Stimulated activated CD4-positive, alpha-beta T cell treated with anti-CD3 and anti-CD28 coated beads, Interleukin-4, amount 100 ng/mL, for 1 hour (primary cell): Measurements from ENCODE around the gene KCNAB1.
A peak's percentile ranks its signal among the peaks of the same experiment; 100 is the strongest.
"Not testable (repeated sequence)": the region's sequence is repeated elsewhere in the genome, so short reads cannot be mapped to it uniquely, and the experiment has no call there.

ENCODE experiments used
- DNase-seq: peaks from one replicate; pipeline ENCODE4 v3.0.0-alpha.2; 2020

KCNAB1 gene

GRCh38 chr3:156553705-156554356, 433.5 kb downstream of the KCNAB1 start:
- no peak for DNase-seq

GRCh38 chr3:156554515-156554841, 434.1 kb downstream of the KCNAB1 start:
- DNase-seq: no peak

- peak; percentile 99 for DNase-seq
Observed at GRCh38 chr3:156554842-156555687, 434.7 kb downstream of the KCNAB1 start, which contains the start of gene SSR3. TSS of gene SSR3 (minus strand) at chr3:156555117. CDS start at chr3:156555089, 28 bp downstream.

GRCh38 chr3:156558389-156558788, 438.0 kb downstream of the KCNAB1 start:
- no peak for DNase-seq

- DNase-seq: no peak
Observed at GRCh38 chr3:156559321-156559720, 438.9 kb downstream of the KCNAB1 start.

GRCh38 chr3:156561533-156561932, 441.2 kb downstream of the KCNAB1 start:
- no peak for DNase-seq

GRCh38 chr3:156562486-156562885, 442.1 kb downstream of the KCNAB1 start:
- not testable (repeated sequence) for DNase-seq

GRCh38 chr3:156563900-156564682, 443.7 kb downstream of the KCNAB1 start:
- no peak for DNase-seq

GRCh38 chr3:156569016-156569415, 448.6 kb downstream of the KCNAB1 start:
- DNase-seq: not testable (repeated sequence)

- not testable (repeated sequence) for DNase-seq
Observed at GRCh38 chr3:156569881-156570280, 449.5 kb downstream of the KCNAB1 start.

GRCh38 chr3:156575641-156576040, 455.3 kb downstream of the KCNAB1 start:
- no peak for DNase-seq

GRCh38 chr3:156576051-156576450, 455.7 kb downstream of the KCNAB1 start:
- no peak for DNase-seq

- no peak for DNase-seq
Observed at GRCh38 chr3:156576651-156577348, 456.4 kb downstream of the KCNAB1 start.

- DNase-seq: no peak
Observed at GRCh38 chr3:156577736-156578135, 457.4 kb downstream of the KCNAB1 start.

GRCh38 chr3:156579427-156579851, 459.1 kb downstream of the KCNAB1 start:
- DNase-seq: no peak

- DNase-seq: no peak
Observed at GRCh38 chr3:156581033-156581432, 460.7 kb downstream of the KCNAB1 start.

GRCh38 chr3:156581954-156582353, 461.6 kb downstream of the KCNAB1 start:
- no peak for DNase-seq

GRCh38 chr3:156582532-156583183, 462.3 kb downstream of the KCNAB1 start:
- no peak for DNase-seq

- DNase-seq: no peak
Observed at GRCh38 chr3:156583469-156583868, 463.1 kb downstream of the KCNAB1 start.

GRCh38 chr3:156586905-156587759, 466.8 kb downstream of the KCNAB1 start:
- no peak for DNase-seq

- DNase-seq: no peak
Observed at GRCh38 chr3:156587760-156588069, 467.3 kb downstream of the KCNAB1 start.
